K562 (cell line): ENCODE data around the gene COX6B2. TPM values are rescaled to one million over a fixed set of nuclear protein-coding genes. Genes with fewer than 3 reads are reported as not detected.

Source experiments
- BRD4 ChIP-seq: fragments of 200-600 bp; sonication (generic); IDR thresholded peaks from 2 replicates; pipeline ENCODE4 v1.6.1; 2017; ENCODE audit warnings: inconsistent platforms
- CBFB ChIP-seq: sonication (generic); formaldehyde crosslinking; IDR thresholded peaks from 2 replicates; pipeline ENCODE4 v1.4.0; 2020; ENCODE audit warnings: mild to moderate bottlenecking, missing genetic modification reagents
- DDX20 ChIP-seq: fragments of 450-650 bp; IDR thresholded peaks from 2 replicates; pipeline ENCODE4 v1.6.1; 2016; ENCODE audit warnings: missing genetic modification characterization, low read depth, mild to moderate bottlenecking, missing compliant biosample characterization, moderate library complexity
- EHMT2 ChIP-seq: fragments of 450-650 bp; IDR thresholded peaks from 2 replicates; pipeline ENCODE4 v1.6.1; 2018; ENCODE audit warnings: antibody characterized with exemption
- ELK1 ChIP-seq: sonication (generic); formaldehyde crosslinking; IDR thresholded peaks from 2 replicates; pipeline ENCODE4 v1.8.1; 2022; ENCODE audit warnings: missing genetic modification reagents
- FOS ChIP-seq: IDR thresholded peaks from 3 replicates; pipeline ENCODE4 v1.6.1; 2011; ENCODE audit not compliant: insufficient read length; ENCODE audit errors: extremely low read depth
- HDGF ChIP-seq: fragments of 450-650 bp; IDR thresholded peaks from 2 replicates; pipeline ENCODE4 v1.6.1; 2016
- HIVEP1 ChIP-seq: fragments of 250-450 bp; sonication (Bioruptor Pico); IDR thresholded peaks from 2 replicates; pipeline ENCODE4 v1.4.0; 2020; ENCODE audit warnings: mild to moderate bottlenecking
- HMG20B ChIP-seq: fragments of 250-450 bp; sonication (Bioruptor Pico); IDR thresholded peaks from 2 replicates; pipeline ENCODE4 v1.5.0; 2021; ENCODE audit warnings: mild to moderate bottlenecking
- JUNB ChIP-seq: fragments of 450-650 bp; formaldehyde crosslinking; conservative IDR thresholded peaks from 2 replicates; pipeline ENCODE4 v1.4.0; 2020; ENCODE audit warnings: mild to moderate bottlenecking
- L3MBTL2 ChIP-seq: fragments of 450-650 bp; IDR thresholded peaks from 2 replicates; pipeline ENCODE4 v1.6.1; 2016; ENCODE audit warnings: mild to moderate bottlenecking, moderate library complexity
- NBN ChIP-seq: fragments of 450-650 bp; IDR thresholded peaks from 2 replicates; pipeline ENCODE4 v1.6.1; 2016; ENCODE audit warnings: low read depth, mild to moderate bottlenecking
- PPARD ChIP-seq: fragments of 250-450 bp; sonication (Bioruptor Pico); IDR thresholded peaks from 2 replicates; pipeline ENCODE4 v1.8.0; 2022; ENCODE audit warnings: inconsistent platforms, mild to moderate bottlenecking, moderate library complexity
- PTBP1 ChIP-seq: fragments of 200-400 bp; formaldehyde crosslinking; IDR thresholded peaks from 2 replicates; pipeline ENCODE4 v1.6.1; 2017; ENCODE audit warnings: low read depth, low read length
- RBM14 ChIP-seq: fragments of 200-400 bp; formaldehyde crosslinking; IDR thresholded peaks from 2 replicates; pipeline ENCODE4 v1.6.1; 2018; ENCODE audit warnings: low read depth, mild to moderate bottlenecking, low read length, moderate library complexity, borderline replicate concordance; ENCODE audit not compliant: insufficient read depth
- RBM17 ChIP-seq: fragments of 200-400 bp; formaldehyde crosslinking; IDR thresholded peaks from 2 replicates; pipeline ENCODE4 v1.6.1; 2017; ENCODE audit warnings: low read depth, mild to moderate bottlenecking, low read length, borderline replicate concordance
- SAFB ChIP-seq: fragments of 200-400 bp; formaldehyde crosslinking; IDR thresholded peaks from 2 replicates; pipeline ENCODE4 v1.6.1; 2017; ENCODE audit warnings: low read depth, low read length, borderline replicate concordance
- SMAD3 ChIP-seq: fragments of 450-650 bp; formaldehyde crosslinking; conservative IDR thresholded peaks from 2 replicates; pipeline ENCODE4 v1.4.0; 2020; ENCODE audit warnings: mild to moderate bottlenecking
- SOX6 ChIP-seq: fragments of 450-650 bp; IDR thresholded peaks from 2 replicates; pipeline ENCODE4 v1.6.1; 2014; ENCODE audit warnings: mild to moderate bottlenecking
- STAT5B ChIP-seq: fragments of 250-450 bp; sonication (Bioruptor Pico); IDR thresholded peaks from 2 replicates; pipeline ENCODE4 v1.8.0; 2021; ENCODE audit warnings: mild to moderate bottlenecking, inconsistent platforms
- USF2 ChIP-seq: sonication (generic); formaldehyde crosslinking; IDR thresholded peaks from 2 replicates; pipeline ENCODE4 v1.5.0; 2020; ENCODE audit warnings: missing genetic modification reagents
- ZBTB7A ChIP-seq: IDR thresholded peaks from 2 replicates; pipeline ENCODE4 v1.6.1; 2011; ENCODE audit warnings: low read depth, mild to moderate bottlenecking, low read length, moderate library complexity, borderline replicate concordance; ENCODE audit not compliant: control insufficient read depth
- ZNF12 ChIP-seq: sonication (generic); formaldehyde crosslinking; IDR thresholded peaks from 2 replicates; pipeline ENCODE4 v1.4.0; 2020; ENCODE audit warnings: mild to moderate bottlenecking, missing genetic modification reagents
- ZNF134 ChIP-seq: fragments of 250-450 bp; sonication (Bioruptor Pico); conservative IDR thresholded peaks from 2 replicates; pipeline ENCODE4 v1.4.0; 2020
- ZNF140 ChIP-seq: fragments of 250-450 bp; sonication (Bioruptor Pico); IDR thresholded peaks from 2 replicates; pipeline ENCODE4 v1.8.0; 2021; ENCODE audit warnings: moderate library complexity, mild to moderate bottlenecking, inconsistent platforms
- ZNF764 ChIP-seq: fragments of 250-450 bp; sonication (Bioruptor Pico); IDR thresholded peaks from 2 replicates; pipeline ENCODE4 v1.4.0; 2020; ENCODE audit warnings: low read depth, mild to moderate bottlenecking, moderate library complexity
- polyA plus RNA-seq, 8 experiments: library from polyadenylated mRNA; depleted of rRNA in 4 of 8; stranded (reverse) in 5 of 8; unstranded in 3 of 8; fragments of >200 nt; fragmentation: Nextera tagmentation in 2 of 8; fragmentation: Illumina TruSeq in 1 of 8; extraction: Ambion mirVana in 2 of 8; extraction: Trizol in 1 of 8; gene quantifications; 2 replicates each; pipeline versions ENCODE4 v1.2.1 to v1.2.3, GENCODE V29; 2011 to 2014; ENCODE audit warnings: inconsistent platforms in 1 of 8, missing spikeins in 1 of 8
- total RNA-seq, 7 experiments: library from RNA; depleted of rRNA in 6 of 7; stranded (reverse); fragments of >200 nt in 6 of 7; fragmentation: Illumina TruSeq in 2 of 7; extraction: Trizol in 2 of 7; gene quantifications; 2 replicates each; pipeline versions ENCODE4 v1.2.1 to v1.2.3, GENCODE V29; 2011 to 2021; ENCODE audit warnings: low replicate concordance in 1 of 7
- TF ChIP-seq, protein P1 (sequence below): sonication (generic); formaldehyde crosslinking; IDR thresholded peaks from 2 replicates; pipeline ENCODE4 v1.8.0; 2022; ENCODE audit warnings: mild to moderate bottlenecking, missing genetic modification reagents
- TF ChIP-seq, protein P2 (sequence below): fragments of 250-450 bp; sonication (Bioruptor Pico); IDR thresholded peaks from 2 replicates; pipeline ENCODE4 v1.4.0; 2020

Gene COX6B2
- total and polyA plus RNA-seq, 9 of the 15 experiments (the other 6 are each of a cell fraction or from before 2014, with no cell fraction given), result 0.40 to 2.5 (median 0.83) TPM

GRCh38 chr19:55339889-55340783 lies 14.4 kb downstream of the COX6B2 start (continued):
- TF ChIP-seq, protein P1, sequence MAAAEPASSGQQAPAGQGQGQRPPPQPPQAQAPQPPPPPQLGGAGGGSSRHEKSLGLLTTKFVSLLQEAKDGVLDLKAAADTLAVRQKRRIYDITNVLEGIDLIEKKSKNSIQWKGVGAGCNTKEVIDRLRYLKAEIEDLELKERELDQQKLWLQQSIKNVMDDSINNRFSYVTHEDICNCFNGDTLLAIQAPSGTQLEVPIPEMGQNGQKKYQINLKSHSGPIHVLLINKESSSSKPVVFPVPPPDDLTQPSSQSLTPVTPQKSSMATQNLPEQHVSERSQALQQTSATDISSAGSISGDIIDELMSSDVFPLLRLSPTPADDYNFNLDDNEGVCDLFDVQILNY (CRISPR knock-in tag), result no peak
- TF ChIP-seq SOX6 (no peak), ZNF140 (CRISPR knock-in tag) (no peak), RBM14 (no peak), ZNF134 (CRISPR knock-in tag) (no peak), EHMT2 (no peak), STAT5B (CRISPR knock-in tag) (no peak), SAFB (no peak), ELK1 (CRISPR knock-in tag) (no peak), HDGF (peak; percentile 83; the same call in 1 of the 2 replicates), USF2 (CRISPR knock-in tag) (no peak), ZNF12 (CRISPR knock-in tag) (0 out of 2 replicates have a peak, but pooled peaks have one; percentile 48), HMG20B (CRISPR knock-in tag) (no peak), RBM17 (no peak), JUNB (CRISPR knock-in tag) (no peak), HIVEP1 (CRISPR knock-in tag) (no peak), CBFB (no peak), FOS (no peak), PPARD (CRISPR knock-in tag) (no peak), DDX20 (tag) (no peak), BRD4 (no peak), NBN (no peak), ZNF764 (CRISPR knock-in tag) (no peak), SMAD3 (CRISPR knock-in tag) (no peak), PTBP1 (no peak), L3MBTL2 (no peak), ZBTB7A (peak; percentile 15; the same call in 1 of the 2 replicates)
- TF ChIP-seq, protein P2, sequence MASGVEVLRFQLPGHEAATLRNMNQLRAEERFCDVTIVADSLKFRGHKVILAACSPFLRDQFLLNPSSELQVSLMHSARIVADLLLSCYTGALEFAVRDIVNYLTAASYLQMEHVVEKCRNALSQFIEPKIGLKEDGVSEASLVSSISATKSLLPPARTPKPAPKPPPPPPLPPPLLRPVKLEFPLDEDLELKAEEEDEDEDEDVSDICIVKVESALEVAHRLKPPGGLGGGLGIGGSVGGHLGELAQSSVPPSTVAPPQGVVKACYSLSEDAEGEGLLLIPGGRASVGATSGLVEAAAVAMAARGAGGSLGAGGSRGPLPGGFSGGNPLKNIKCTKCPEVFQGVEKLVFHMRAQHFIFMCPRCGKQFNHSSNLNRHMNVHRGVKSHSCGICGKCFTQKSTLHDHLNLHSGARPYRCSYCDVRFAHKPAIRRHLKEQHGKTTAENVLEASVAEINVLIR, result no peak
